H1 (cell line): ENCODE measurements around the gene CALD1.

ENCODE experiments used
- BRCA1 ChIP-seq: IDR thresholded peaks from 2 replicates; pipeline ENCODE4 v1.6.1; 2012; ENCODE audit warnings: low read depth, low read length, improper control_type of control experiment
- CBX8 ChIP-seq: fragments of 300-800, 300-1000 bp; sonication (generic); IDR thresholded peaks from 2 replicates; pipeline ENCODE4 v1.7.1; 2016; ENCODE audit warnings: low read depth, low read length, borderline replicate concordance
- CEBPB ChIP-seq: IDR thresholded peaks from 2 replicates; pipeline ENCODE4 v1.6.1; 2012; ENCODE audit warnings: low read depth, low read length
- CHD1 ChIP-seq: IDR thresholded peaks from 2 replicates; pipeline ENCODE4 v1.6.1; 2012; ENCODE audit warnings: low read depth, low read length, improper control_type of control experiment
- CTCF ChIP-seq, 3 experiments: IDR thresholded peaks; 1 replicate in 2 of 3; 2 replicates in 1 of 3; pipeline versions ENCODE4 v1.5.1 to v1.6.1; 2011; ENCODE audit warnings: low read length in 3 of 3, mild to moderate bottlenecking in 3 of 3, inconsistent platforms in 2 of 3, low read depth in 1 of 3, moderate library complexity in 1 of 3; ENCODE audit not compliant: insufficient read depth in 1 of 3; ENCODE audit errors: control extremely low read depth in 1 of 3
- EP300 ChIP-seq, 2 experiments: IDR thresholded peaks; 1 replicate in 1 of 2; 2 replicates in 1 of 2; pipeline ENCODE4 v1.6.1; 2011 to 2012; ENCODE audit warnings: low read depth in 2 of 2, low read length in 2 of 2, mild to moderate bottlenecking in 2 of 2, borderline replicate concordance in 1 of 2, inconsistent platforms in 1 of 2, moderate library complexity in 1 of 2
- EZH2 ChIP-seq: fragments of 200-600 bp; sonication (generic); IDR thresholded peaks from 2 replicates; pipeline ENCODE4 v1.7.1; 2012; ENCODE audit warnings: low read depth, mild to moderate bottlenecking, moderate library complexity, low read length, inconsistent platforms; ENCODE audit not compliant: severe bottlenecking
- NANOG ChIP-seq: IDR thresholded peaks from 2 replicates; pipeline ENCODE4 v1.6.1; 2011; ENCODE audit warnings: low read length, low read depth, mild to moderate bottlenecking, inconsistent platforms; ENCODE audit not compliant: insufficient read depth, poor library complexity, severe bottlenecking
- RAD21 ChIP-seq, 2 experiments: IDR thresholded peaks in 1 of 2; conservative IDR thresholded peaks in 1 of 2; 2 replicates each; pipeline ENCODE4 v1.6.1; 2011; ENCODE audit warnings: low read depth in 2 of 2, low read length in 2 of 2, improper control_type of control experiment in 1 of 2, inconsistent platforms in 1 of 2, mild to moderate bottlenecking in 1 of 2, moderate library complexity in 1 of 2
- SUZ12 ChIP-seq: fragments of 200-600 bp; sonication (generic); IDR thresholded peaks from 2 replicates; pipeline ENCODE4 v1.6.1; 2012; ENCODE audit warnings: mild to moderate bottlenecking, inconsistent platforms, low read length, moderate library complexity, mixed read lengths
- TAF1 ChIP-seq: IDR thresholded peaks from 2 replicates; pipeline ENCODE4 v1.6.1; 2011; ENCODE audit warnings: mild to moderate bottlenecking, low read depth, low read length
- ZNF274 ChIP-seq: IDR thresholded peaks from 2 replicates; pipeline ENCODE4 v1.7.0; 2012; ENCODE audit warnings: low read length, borderline replicate concordance; ENCODE audit errors: extremely low read depth
- TF ChIP-seq, protein P1 (sequence below): IDR thresholded peaks from 2 replicates; pipeline ENCODE4 v1.6.1; 2011; ENCODE audit warnings: low read length, improper control_type of control experiment

DNA sequence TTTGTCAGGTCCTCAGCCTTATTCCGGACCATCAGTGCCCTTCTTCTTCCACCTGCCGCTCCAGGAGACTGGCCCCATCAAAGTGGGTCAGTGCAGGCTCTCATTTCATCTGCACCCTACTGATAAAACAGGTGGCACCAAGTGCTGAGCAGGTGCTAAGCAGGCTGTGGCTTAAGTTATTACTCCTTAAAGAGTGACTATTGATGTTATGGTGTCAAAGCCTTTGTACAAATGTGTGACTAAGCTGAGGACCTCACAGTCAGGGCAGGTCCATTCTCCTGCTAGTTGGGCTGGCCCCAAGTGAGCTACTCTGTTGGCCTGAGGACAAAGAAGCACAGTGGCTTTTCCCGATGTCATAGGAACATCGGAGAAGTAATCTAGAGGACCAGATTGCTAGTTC is 11.2 kb upstream of the CALD1 start:
- TF ChIP-seq BRCA1 (no peak), EP300 (IDR thresholded peaks at IDR 0.05; ENCODE audit: borderline replicate concordance in 1 of 2, low read depth in 2 of 2, low read length in 2 of 2) (no peak), SUZ12 (no peak), CTCF (IDR thresholded peaks at IDR 0.05; ENCODE audit: control extremely low read depth in 1 of 3, insufficient read depth in 1 of 3, low read depth in 1 of 3, low read length in 3 of 3) (no peak), EZH2 (no peak), TAF1 (no peak), CEBPB (no peak), CBX8 (no peak), NANOG (no peak), CHD1 (no peak), ZNF274 (no peak), RAD21 (IDR thresholded peaks at IDR 0.05 in 1 of 2, conservative IDR thresholded peaks at IDR 0.05 in 1 of 2; ENCODE audit: low read depth in 2 of 2, low read length in 2 of 2) (no peak)
- TF ChIP-seq, protein P1, sequence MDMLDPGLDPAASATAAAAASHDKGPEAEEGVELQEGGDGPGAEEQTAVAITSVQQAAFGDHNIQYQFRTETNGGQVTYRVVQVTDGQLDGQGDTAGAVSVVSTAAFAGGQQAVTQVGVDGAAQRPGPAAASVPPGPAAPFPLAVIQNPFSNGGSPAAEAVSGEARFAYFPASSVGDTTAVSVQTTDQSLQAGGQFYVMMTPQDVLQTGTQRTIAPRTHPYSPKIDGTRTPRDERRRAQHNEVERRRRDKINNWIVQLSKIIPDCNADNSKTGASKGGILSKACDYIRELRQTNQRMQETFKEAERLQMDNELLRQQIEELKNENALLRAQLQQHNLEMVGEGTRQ: no peak
